K562 (cell line): ENCODE data around the gene CSNK1D. TPM values are rescaled to one million over a fixed set of nuclear protein-coding genes. Genes with fewer than 3 reads are reported as not detected.

ENCODE experiments used
- C11orf30 ChIP-seq: fragments of 450-650 bp; IDR thresholded peaks from 2 replicates; pipeline ENCODE4 v1.6.1; 2016; ENCODE audit warnings: low read depth, mild to moderate bottlenecking
- ETS1 ChIP-seq: conservative IDR thresholded peaks from 2 replicates; pipeline ENCODE4 v1.6.1; 2011; ENCODE audit warnings: low read depth, mild to moderate bottlenecking, low read length; ENCODE audit not compliant: control insufficient read depth
- GTF2E2 ChIP-seq: fragments of 200-800 bp; sonication (Bioruptor generic); IDR thresholded peaks from 2 replicates; pipeline ENCODE4 v1.6.1; 2016; ENCODE audit warnings: missing genetic modification characterization, missing compliant biosample characterization
- ILF3 ChIP-seq: fragments of 450-650 bp; IDR thresholded peaks from 2 replicates; pipeline ENCODE4 v1.6.1; 2018; ENCODE audit warnings: antibody characterized with exemption, mild to moderate bottlenecking, moderate library complexity, borderline replicate concordance
- MEF2A ChIP-seq: IDR thresholded peaks from 2 replicates; pipeline ENCODE4 v1.6.1; 2011; ENCODE audit warnings: low read depth, mild to moderate bottlenecking, low read length, moderate library complexity; ENCODE audit not compliant: control insufficient read depth
- MNT ChIP-seq, 2 experiments: fragments of 450-650 bp; conservative IDR thresholded peaks; 2 replicates each; pipeline ENCODE4 v1.6.1; 2017; ENCODE audit warnings: mild to moderate bottlenecking in 2 of 2, moderate library complexity in 2 of 2
- MYC ChIP-seq, 2 experiments: fragments of 250-450 bp in 1 of 2; sonication (Bioruptor Pico) in 1 of 2; IDR thresholded peaks; 2 replicates each; pipeline versions ENCODE4 v1.5.1 to v1.6.1; 2012 to 2021; ENCODE audit warnings: low read depth in 2 of 2, borderline replicate concordance in 1 of 2, improper control_type of control experiment in 1 of 2, low read length in 1 of 2, mild to moderate bottlenecking in 1 of 2, moderate library complexity in 1 of 2
- NCOA2 ChIP-seq, 2 experiments: fragments of 450-650 bp; IDR thresholded peaks; 2 replicates each; pipeline ENCODE4 v1.6.1; 2018; ENCODE audit warnings: mild to moderate bottlenecking in 2 of 2, moderate library complexity in 1 of 2; ENCODE audit not compliant: partially characterized antibody in 2 of 2
- NR0B1 ChIP-seq: fragments of 450-650 bp; IDR thresholded peaks from one replicate; pipeline ENCODE4 v1.6.1; 2018; ENCODE audit warnings: mild to moderate bottlenecking, moderate library complexity; ENCODE audit not compliant: partially characterized antibody
- NR4A1 ChIP-seq, 2 experiments: fragments of 250-450 bp in 1 of 2; fragments of 450-650 bp in 1 of 2; sonication (Bioruptor Pico) in 1 of 2; IDR thresholded peaks; 2 replicates each; pipeline versions ENCODE4 v1.4.0 to v1.6.1; 2016 to 2020; ENCODE audit warnings: mild to moderate bottlenecking in 2 of 2, missing compliant biosample characterization in 1 of 2, missing genetic modification characterization in 1 of 2, moderate library complexity in 1 of 2
- PBX2 ChIP-seq, 2 experiments: IDR thresholded peaks in 1 of 2; conservative IDR thresholded peaks in 1 of 2; 2 replicates each; pipeline ENCODE4 v1.6.1; 2016; ENCODE audit warnings: low read depth in 2 of 2, mild to moderate bottlenecking in 1 of 2, missing compliant biosample characterization in 1 of 2, missing genetic modification characterization in 1 of 2, moderate library complexity in 1 of 2
- RAD51 ChIP-seq: fragments of 450-650 bp; IDR thresholded peaks from 2 replicates; pipeline ENCODE4 v1.7.1; 2016; ENCODE audit warnings: low read depth, mild to moderate bottlenecking, borderline replicate concordance
- RFX5 ChIP-seq: IDR thresholded peaks from 2 replicates; pipeline ENCODE4 v1.6.1; 2011; ENCODE audit warnings: low read depth, mild to moderate bottlenecking, improper control_type of control experiment, low read length
- RHOXF2B ChIP-seq: fragments of 250-450 bp; sonication (Bioruptor Pico); conservative IDR thresholded peaks from 2 replicates; pipeline ENCODE4 v1.5.1; 2021
- TARDBP ChIP-seq: fragments of 450-650 bp; IDR thresholded peaks from 2 replicates; pipeline ENCODE4 v1.6.1; 2016
- TGIF2 ChIP-seq: sonication (generic); formaldehyde crosslinking; IDR thresholded peaks from 2 replicates; pipeline ENCODE4 v1.8.1; 2022; ENCODE audit warnings: mild to moderate bottlenecking, missing genetic modification reagents, moderate library complexity
- ZKSCAN3 ChIP-seq: fragments of 250-450 bp; sonication (Bioruptor Pico); IDR thresholded peaks from 2 replicates; pipeline ENCODE4 v1.4.0; 2020
- ZNF146 ChIP-seq: IDR thresholded peaks from one replicate; pipeline ENCODE4 v1.6.1; 2018; ENCODE audit warnings: missing compliant biosample characterization; ENCODE audit not compliant: unreplicated experiment
- ZNF324 ChIP-seq: fragments of 250-450 bp; sonication (Bioruptor Pico); IDR thresholded peaks from 2 replicates; pipeline ENCODE4 v1.4.0; 2020; ENCODE audit warnings: mild to moderate bottlenecking
- polyA plus RNA-seq, 8 experiments: library from polyadenylated mRNA; depleted of rRNA in 4 of 8; stranded (reverse) in 5 of 8; unstranded in 3 of 8; fragments of >200 nt; fragmentation: Nextera tagmentation in 2 of 8; fragmentation: Illumina TruSeq in 1 of 8; extraction: Ambion mirVana in 2 of 8; extraction: Trizol in 1 of 8; gene quantifications; 2 replicates each; pipeline versions ENCODE4 v1.2.1 to v1.2.3, GENCODE V29; 2011 to 2014; ENCODE audit warnings: inconsistent platforms in 1 of 8, missing spikeins in 1 of 8
- total RNA-seq, 7 experiments: library from RNA; depleted of rRNA in 6 of 7; stranded (reverse); fragments of >200 nt in 6 of 7; fragmentation: Illumina TruSeq in 2 of 7; extraction: Trizol in 2 of 7; gene quantifications; 2 replicates each; pipeline versions ENCODE4 v1.2.1 to v1.2.3, GENCODE V29; 2011 to 2021; ENCODE audit warnings: low replicate concordance in 1 of 7

Gene CSNK1D
- total and polyA plus RNA-seq, 9 of the 15 experiments (the other 6 are each of a cell fraction or from before 2014, with no cell fraction given): 6.5 to 133 (median 41.3) TPM

- TF ChIP-seq TGIF2 (no peak; the same call in 1 of the 2 replicates), C11orf30 (no peak), TARDBP (0 out of 2 replicates have a peak, but pooled peaks have one; percentile 45), ILF3 (no peak), MNT (conservative IDR thresholded peaks at IDR 0.05) (peak; percentile 84 to 86), ZNF324 (CRISPR knock-in tag) (no peak), PBX2 (CRISPR knock-in tag; IDR thresholded peaks at IDR 0.05; ENCODE audit: low read depth) (no peak), PBX2 (tag; conservative IDR thresholded peaks at IDR 0.05; ENCODE audit: low read depth) (no peak), ZNF146 (no peak), RFX5 (no peak), ETS1 (peak; percentile 44; the same call in 1 of the 2 replicates), NCOA2 (IDR thresholded peaks at IDR 0.05; ENCODE audit: partially characterized antibody in 2 of 2) (no peak), RHOXF2B (CRISPR knock-in tag) (no peak), NR4A1 (CRISPR knock-in tag; IDR thresholded peaks at IDR 0.05) (no peak), NR4A1 (tag; IDR thresholded peaks at IDR 0.05) (no peak), GTF2E2 (tag) (peak; percentile 94), RAD51 (peak; percentile 99), MYC (IDR thresholded peaks at IDR 0.05; ENCODE audit: low read depth, low read length) (peak; percentile 80), MYC (CRISPR knock-in tag; IDR thresholded peaks at IDR 0.05; ENCODE audit: borderline replicate concordance, low read depth) (no peak), NR0B1 (no peak), ZKSCAN3 (CRISPR knock-in tag) (no peak), MEF2A (peak; percentile 90)
Observed at GRCh38 chr17:82292251-82293154, 19.0 kb upstream of the CSNK1D start (continued).
